ENCODE data around the gene HAGH.

DNA sequence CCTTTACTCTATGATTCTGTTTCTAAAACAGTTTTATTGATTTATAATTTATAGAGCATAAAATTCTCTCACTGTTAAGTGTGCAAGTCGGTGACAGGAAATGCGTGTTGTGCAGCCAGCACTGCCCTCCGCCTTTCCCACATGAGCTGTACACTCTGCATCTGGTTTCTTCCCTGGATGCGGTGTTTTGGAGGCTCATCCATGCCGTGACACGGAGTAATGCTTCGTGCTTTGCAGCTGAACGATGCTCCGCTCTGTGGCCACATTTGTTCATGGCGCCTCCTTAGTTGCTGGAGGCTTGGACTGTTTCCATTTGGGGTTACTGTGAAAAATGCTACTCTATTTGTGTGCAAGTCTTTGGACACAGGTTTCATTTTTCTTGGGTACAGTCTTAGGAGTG, 25.9 kb downstream of the HAGH start:
- TF ChIP-seq, protein P1, sequence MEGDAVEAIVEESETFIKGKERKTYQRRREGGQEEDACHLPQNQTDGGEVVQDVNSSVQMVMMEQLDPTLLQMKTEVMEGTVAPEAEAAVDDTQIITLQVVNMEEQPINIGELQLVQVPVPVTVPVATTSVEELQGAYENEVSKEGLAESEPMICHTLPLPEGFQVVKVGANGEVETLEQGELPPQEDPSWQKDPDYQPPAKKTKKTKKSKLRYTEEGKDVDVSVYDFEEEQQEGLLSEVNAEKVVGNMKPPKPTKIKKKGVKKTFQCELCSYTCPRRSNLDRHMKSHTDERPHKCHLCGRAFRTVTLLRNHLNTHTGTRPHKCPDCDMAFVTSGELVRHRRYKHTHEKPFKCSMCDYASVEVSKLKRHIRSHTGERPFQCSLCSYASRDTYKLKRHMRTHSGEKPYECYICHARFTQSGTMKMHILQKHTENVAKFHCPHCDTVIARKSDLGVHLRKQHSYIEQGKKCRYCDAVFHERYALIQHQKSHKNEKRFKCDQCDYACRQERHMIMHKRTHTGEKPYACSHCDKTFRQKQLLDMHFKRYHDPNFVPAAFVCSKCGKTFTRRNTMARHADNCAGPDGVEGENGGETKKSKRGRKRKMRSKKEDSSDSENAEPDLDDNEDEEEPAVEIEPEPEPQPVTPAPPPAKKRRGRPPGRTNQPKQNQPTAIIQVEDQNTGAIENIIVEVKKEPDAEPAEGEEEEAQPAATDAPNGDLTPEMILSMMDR (IDR thresholded peaks at IDR 0.05; ENCODE audit: insufficient read depth, low read length): no peak
- TF ChIP-seq, protein P2, sequence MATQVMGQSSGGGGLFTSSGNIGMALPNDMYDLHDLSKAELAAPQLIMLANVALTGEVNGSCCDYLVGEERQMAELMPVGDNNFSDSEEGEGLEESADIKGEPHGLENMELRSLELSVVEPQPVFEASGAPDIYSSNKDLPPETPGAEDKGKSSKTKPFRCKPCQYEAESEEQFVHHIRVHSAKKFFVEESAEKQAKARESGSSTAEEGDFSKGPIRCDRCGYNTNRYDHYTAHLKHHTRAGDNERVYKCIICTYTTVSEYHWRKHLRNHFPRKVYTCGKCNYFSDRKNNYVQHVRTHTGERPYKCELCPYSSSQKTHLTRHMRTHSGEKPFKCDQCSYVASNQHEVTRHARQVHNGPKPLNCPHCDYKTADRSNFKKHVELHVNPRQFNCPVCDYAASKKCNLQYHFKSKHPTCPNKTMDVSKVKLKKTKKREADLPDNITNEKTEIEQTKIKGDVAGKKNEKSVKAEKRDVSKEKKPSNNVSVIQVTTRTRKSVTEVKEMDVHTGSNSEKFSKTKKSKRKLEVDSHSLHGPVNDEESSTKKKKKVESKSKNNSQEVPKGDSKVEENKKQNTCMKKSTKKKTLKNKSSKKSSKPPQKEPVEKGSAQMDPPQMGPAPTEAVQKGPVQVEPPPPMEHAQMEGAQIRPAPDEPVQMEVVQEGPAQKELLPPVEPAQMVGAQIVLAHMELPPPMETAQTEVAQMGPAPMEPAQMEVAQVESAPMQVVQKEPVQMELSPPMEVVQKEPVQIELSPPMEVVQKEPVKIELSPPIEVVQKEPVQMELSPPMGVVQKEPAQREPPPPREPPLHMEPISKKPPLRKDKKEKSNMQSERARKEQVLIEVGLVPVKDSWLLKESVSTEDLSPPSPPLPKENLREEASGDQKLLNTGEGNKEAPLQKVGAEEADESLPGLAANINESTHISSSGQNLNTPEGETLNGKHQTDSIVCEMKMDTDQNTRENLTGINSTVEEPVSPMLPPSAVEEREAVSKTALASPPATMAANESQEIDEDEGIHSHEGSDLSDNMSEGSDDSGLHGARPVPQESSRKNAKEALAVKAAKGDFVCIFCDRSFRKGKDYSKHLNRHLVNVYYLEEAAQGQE (IDR thresholded peaks at IDR 0.05; ENCODE audit: insufficient replicate concordance, low read depth): no peak
- TF ChIP-seq POLR2AphosphoS5 (IDR thresholded peaks at IDR 0.05; ENCODE audit: low read depth): no peak

Data from HL-60 (cell line).